Activated CD4-positive, alpha-beta T cell treated with anti-CD3 and anti-CD28 coated beads, Interleukin-2, Interleukin-6, amounts not matched to agents 100 ng/mL and 50 ng/mL, durations not matched to agents 16 hours and 8 hours (primary cell): ENCODE results near the gene KRTAP13-3.

Source experiments
- DNase-seq: peaks from one replicate; pipeline ENCODE4 v3.0.0-alpha.2; 2020

The KRTAP13-3 gene, protein sequence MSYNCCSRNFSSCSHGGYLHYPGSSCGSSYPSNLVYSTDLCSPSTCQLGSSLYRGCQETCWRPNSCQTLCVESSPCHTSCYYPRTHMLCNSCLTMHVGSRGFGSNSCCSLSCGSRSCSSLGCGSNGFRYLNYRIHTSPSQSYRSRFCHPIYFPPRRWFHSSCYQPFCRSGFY

GRCh38 chr21:30425826-30426225 is at the start of gene KRTAP13-3:
Gene KRTAP13-3 (minus strand): TSS chr21:30425926. CDS start chr21:30425912, 14 bp downstream.
- DNase-seq: no peak

DNA sequence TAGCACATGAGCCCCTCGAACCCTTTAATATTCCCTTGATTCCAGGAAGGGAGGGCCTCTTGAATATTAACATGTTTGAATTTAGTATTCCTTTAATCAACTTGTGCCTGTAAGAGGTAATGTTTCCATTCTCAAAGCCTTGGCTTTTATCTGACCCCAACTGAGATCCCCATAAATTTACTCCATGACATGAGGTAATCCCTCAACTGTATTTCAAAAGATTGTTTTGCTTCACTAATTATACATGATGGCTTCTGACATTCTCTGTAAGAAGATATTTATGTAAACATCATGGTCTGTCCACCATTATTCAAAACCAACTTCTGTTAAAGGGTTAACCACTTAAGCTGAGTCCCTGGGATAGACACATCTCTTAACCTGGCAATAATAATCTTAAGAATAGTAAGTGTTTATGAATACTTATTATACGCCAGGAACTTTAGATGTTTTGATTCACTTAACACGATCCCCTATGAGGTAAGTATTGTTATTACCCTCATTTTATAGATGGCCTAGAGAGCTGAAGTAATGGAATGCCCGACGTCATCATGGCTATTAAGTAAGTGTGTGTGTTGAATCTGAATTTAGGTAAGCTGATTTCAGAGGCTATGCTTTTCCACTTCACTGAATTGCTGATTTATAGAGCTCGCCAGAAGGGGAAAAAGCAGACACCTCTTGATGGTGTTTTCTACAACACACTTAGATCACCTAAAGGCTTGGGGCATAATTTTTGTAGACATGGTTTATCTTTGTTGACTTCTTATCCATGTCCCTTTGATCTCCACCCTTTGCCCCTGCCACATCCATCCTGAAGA is 43.4 kb upstream of the KRTAP13-3 start:
- DNase-seq: no peak

DNA sequence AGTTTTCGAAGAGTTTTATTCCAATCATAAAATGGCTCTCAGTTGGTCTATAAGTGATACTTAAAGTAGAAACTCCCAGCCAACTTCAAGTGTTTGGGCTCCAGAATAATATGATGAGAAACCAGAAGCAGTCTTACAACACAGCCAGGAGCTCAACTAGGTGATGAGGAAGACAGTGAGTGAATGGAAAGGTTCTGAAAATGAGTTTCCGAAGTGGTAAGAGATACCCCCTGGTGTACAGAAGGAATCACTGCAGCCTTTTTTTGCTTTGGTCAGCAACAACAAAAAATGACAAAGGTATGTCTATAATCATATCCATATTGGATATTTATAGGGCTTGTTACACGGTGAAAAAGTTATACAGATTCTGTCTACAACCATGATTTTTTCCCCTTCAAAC is 38.0 kb upstream of the KRTAP13-3 start:
- peak; percentile 1 for DNase-seq

DNA sequence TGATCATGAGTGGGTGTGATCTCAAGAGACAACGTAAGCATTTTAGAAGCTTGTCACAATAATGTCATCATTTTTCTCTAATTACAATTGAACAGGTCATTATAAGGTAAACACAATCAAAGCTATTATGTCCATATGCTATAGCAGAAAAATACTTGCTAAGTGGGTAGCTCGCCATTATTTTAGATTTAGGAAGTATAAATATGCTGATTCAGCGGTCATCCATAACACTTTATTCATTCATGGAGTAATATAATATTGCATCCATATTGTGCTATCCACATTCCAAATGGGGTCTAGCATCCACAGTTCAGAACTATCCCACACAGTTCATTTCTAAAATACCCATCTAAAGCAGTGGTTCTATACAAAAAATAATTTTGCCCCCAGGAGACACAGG is 22.8 kb upstream of the KRTAP13-3 start:
- DNase-seq: no peak

- DNase-seq: no peak
Measured at GRCh38 chr21:30447056-30447455, 21.3 kb upstream of the KRTAP13-3 start.

- no peak for DNase-seq
Measured at GRCh38 chr21:30444204-30444603, 18.5 kb upstream of the KRTAP13-3 start.

DNA sequence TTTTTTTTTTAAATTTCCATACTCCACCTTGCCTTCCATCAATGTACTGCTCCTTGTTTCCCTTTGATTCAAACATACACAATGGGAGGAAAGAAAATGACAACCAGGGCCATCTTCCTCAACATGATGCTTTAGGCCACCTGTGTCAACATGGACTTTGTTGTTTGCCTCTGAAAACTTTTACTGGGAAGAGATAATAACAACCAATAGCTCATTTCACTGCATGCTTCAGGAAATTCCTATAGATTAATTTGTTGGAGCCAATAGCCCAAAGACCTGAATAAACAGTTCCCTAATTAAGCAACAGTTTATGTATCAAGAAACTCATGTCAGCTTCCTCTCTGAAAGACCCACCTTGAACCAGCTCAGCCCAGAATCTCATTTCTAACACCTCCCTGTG is 17.5 kb upstream of the KRTAP13-3 start:
- DNase-seq: no peak

DNA sequence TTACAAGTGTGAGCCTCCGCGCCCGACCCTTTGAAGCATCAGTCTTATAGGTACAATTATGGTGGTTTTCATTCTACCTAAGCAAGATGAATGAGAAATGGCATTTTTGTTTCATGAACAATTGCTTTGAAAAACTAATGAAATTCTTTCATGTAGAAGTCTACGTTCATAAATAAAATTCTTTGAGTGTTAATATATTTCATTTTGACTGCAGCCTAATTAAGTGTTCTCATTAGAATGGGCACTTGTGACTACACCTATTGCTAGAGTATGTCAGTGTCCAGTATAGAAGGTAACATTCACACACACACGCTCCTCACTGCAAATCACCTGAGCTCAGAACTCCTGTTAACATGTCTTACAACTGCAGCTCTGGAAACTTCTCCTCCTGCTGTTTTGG is 14.2 kb upstream of the KRTAP13-3 start, which contains the start of gene KRTAP15-1:
KRTAP15-1 (plus strand) TSS at position 301 of the 400 bp plus-strand sequence; CDS start at position 354, 53 bp downstream.
- DNase-seq: no peak

GRCh38 chr21:30437010-30437565 is 11.4 kb upstream of the KRTAP13-3 start:
- DNase-seq: no peak

DNA sequence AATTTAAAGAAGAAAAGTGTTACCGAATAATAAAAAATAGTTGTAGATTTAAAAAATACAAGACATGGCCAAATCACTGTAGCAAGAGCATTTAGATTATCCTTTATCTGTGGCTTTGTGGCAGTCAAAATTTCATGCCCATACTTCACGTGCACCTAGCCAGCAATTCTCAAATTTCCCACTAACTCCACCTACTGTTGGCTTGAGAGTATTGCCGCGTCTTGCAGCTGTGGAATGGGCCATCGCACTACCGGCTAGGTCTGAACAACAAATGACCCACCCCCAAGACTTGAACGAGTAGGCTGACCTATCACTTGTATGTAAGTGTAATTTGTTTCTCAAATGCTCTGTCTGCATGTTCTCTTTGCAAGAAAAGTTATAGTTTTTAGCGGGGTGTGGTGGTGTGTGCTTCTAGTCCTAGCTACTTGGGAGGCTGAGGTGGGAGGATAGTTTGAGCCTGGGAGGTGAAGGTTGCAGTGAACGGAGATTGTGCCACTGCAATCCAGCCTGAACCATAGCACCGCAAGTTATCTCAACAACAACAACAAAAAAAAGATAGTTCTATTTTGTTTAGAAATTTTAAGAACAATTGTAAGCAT is 8.4 kb upstream of the KRTAP13-3 start:
- DNase-seq: peak; percentile 54

GRCh38 chr21:30430170-30430655 is 4.5 kb upstream of the KRTAP13-3 start, which contains the start of gene KRTAP13-4:
Gene KRTAP13-4 (plus strand): TSS chr21:30430220. CDS start chr21:30430276, 56 bp downstream.
- DNase-seq: no peak

DNA sequence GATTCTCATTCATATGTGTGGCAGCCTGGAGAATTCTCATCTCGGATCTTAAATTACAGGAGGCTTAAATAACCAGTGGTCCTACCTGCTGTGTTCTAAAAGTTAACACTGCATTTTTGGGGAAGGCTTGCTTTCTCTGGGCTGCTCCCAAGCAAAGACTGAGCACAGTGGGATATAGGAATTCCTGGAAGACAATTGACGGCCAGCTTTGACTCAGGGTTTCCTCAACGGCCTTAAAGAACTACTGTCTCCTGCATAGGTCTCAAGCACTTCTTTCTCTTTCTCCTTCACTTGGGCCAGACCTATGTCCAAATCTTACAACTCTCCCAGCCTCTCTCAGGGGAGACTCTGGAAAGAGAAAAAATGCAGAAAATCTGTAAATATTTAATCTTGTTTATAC is 1.0 kb upstream of the KRTAP13-3 start:
- DNase-seq: no peak

DNA sequence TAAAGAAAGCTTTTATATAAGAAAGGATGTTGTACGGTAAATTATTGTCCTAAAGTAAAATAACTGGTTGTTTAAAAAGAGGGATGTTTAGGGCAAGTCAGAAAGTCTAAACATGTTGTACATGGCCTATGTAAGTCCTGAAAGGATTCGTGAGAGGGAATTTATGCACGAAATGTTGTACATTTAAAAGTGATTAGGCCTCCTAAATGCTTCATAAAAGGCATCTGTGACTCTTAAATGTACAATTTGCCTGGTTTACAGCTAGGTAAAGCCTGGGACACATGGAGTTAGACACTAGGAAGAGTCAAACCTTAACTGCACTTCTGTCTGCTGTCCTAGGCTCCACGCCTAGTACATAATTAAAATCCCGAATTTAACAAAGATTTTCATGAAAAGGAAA is 9.7 kb downstream of the KRTAP13-3 start:
- DNase-seq: no peak

DNA sequence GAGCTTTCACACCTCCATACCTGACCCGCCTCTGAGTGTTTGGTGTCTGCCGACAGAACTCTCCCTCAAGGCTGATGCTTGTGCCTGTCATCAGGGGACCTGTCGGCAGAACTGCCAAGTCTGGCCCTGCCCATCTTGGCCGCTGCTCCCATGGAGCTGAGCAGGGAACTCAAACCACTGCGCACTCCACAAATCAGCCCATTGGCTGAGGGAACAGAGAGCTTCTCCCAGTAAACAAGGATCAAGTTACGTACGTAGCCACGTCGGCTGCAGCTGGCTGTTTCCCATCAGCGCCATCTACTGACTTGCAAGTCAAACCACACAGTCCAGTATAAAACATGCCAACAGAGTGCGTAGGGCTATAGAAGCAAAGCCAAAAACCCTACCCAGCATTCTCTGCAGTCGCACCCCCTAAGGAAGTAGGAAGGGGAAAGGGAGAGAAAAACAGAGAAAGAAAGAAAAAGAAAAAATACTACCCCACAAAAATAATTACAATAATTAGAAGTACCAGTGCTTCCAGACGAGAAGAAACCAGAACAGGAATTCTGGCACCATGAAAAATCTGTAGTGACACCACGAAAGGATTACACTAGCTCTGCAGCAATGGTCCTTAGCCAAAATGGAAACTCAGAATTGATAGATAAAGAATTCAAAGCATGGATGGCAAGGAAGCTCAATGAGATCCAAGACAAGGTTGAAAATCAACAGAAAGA is 16.8 kb downstream of the KRTAP13-3 start:
- DNase-seq: peak; percentile 50

DNA sequence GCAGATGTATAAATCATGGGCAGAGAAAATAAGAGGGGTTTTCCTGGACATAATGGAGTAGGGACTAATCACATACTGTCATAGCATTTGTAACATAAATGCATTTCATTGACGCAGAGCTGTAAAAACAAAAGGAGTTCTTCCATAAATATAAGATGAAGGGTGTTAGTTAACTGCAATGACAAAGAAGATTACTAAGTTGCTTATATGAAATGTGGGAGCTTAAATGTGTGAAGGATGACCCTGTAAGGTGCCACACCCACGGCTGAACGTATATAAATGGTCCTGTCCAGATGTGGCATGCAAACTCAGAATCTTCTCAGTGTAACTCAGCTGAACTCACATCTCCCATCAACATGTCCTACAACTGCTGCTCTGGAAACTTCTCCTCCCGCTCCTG is 30.0 kb downstream of the KRTAP13-3 start, which contains the start of gene KRTAP13-1:
KRTAP13-1 (plus strand) TSS at position 301 of the 400 bp plus-strand sequence; CDS start at position 357, 56 bp downstream.
- no peak for DNase-seq

DNA sequence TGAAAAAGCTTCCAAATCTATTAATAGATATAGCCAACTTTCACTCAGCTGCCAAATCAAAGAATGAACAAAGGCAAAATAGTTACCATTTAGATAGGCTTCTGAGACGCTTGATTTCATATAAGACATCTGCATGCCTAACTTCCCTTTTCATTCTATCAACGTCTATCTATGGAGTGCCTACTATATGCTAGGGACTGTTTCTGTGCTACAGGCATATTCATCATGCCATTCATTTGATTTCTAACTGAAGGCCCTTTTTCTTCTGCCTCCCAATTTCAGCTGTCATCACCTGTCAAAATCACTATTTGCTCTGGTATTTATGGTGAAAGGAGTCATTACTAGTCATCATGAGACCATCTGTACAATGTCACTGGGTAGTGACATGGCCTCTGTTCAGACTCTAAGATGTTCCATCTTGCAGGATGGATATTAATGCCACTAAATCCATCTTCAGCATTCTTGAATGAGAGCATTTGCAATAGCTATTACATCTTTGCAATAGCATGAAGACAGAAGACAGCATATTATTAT is 34.2 kb downstream of the KRTAP13-3 start:
- DNase-seq: no peak

- DNase-seq: no peak
Measured at GRCh38 chr21:30382201-30382600, 43.5 kb downstream of the KRTAP13-3 start.
